Vagina (tissue), 2 donors: ENCODE data around the gene BAHCC1.

ENCODE experiments used
- POLR2A ChIP-seq, 2 donors: fragments of 450-650 bp; IDR thresholded peaks; one replicate each; pipeline ENCODE4 v1.6.1; 2017; ENCODE audit warnings: antibody characterized with exemption in 2 of 2, mild to moderate bottlenecking in 2 of 2, moderate library complexity in 2 of 2
- POLR2AphosphoS5 ChIP-seq, 2 donors: sonication (generic); formaldehyde crosslinking; IDR thresholded peaks; one replicate each; pipeline ENCODE4 v1.9.0; 2017; ENCODE audit warnings: antibody characterized with exemption in 2 of 2, mild to moderate bottlenecking in 2 of 2, low read depth in 1 of 2; ENCODE audit not compliant: insufficient read depth in 1 of 2
- TF ChIP-seq, protein P1 (sequence below), 3 experiments: fragments of 450-650 bp in 2 of 3; fragments of 200-600 bp in 1 of 3; sonication (generic) in 1 of 3; IDR thresholded peaks; one replicate each; pipeline ENCODE4 v1.5.1; 2017 to 2019; ENCODE audit warnings: antibody characterized with exemption in 3 of 3, mild to moderate bottlenecking in 2 of 3, moderate library complexity in 2 of 3

GRCh38 chr17:81347437-81347836, 47.8 kb upstream of the BAHCC1 start:
- TF ChIP-seq POLR2A (IDR thresholded peaks at IDR 0.05) (no peak), POLR2AphosphoS5 (IDR thresholded peaks at IDR 0.05; ENCODE audit: insufficient read depth in 1 of 2, low read depth in 1 of 2) (no peak)
- TF ChIP-seq, protein P1, sequence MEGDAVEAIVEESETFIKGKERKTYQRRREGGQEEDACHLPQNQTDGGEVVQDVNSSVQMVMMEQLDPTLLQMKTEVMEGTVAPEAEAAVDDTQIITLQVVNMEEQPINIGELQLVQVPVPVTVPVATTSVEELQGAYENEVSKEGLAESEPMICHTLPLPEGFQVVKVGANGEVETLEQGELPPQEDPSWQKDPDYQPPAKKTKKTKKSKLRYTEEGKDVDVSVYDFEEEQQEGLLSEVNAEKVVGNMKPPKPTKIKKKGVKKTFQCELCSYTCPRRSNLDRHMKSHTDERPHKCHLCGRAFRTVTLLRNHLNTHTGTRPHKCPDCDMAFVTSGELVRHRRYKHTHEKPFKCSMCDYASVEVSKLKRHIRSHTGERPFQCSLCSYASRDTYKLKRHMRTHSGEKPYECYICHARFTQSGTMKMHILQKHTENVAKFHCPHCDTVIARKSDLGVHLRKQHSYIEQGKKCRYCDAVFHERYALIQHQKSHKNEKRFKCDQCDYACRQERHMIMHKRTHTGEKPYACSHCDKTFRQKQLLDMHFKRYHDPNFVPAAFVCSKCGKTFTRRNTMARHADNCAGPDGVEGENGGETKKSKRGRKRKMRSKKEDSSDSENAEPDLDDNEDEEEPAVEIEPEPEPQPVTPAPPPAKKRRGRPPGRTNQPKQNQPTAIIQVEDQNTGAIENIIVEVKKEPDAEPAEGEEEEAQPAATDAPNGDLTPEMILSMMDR (IDR thresholded peaks at IDR 0.05) = no peak
